Fibroblast of lung (primary cell): ENCODE results near the gene PFN1. TPM values are rescaled to one million over a fixed set of nuclear protein-coding genes. Genes with fewer than 3 reads are reported as not detected.

Experiments used
- DNase-seq, 2 donors: peaks; one replicate each; pipeline versions ENCODE4 v3.0.0 to v3.0.0-alpha.2; 2010; ENCODE audit warnings: low read depth in 2 of 2
- H2AFZ ChIP-seq: 2 replicates; pipeline ENCODE4 v1.5.1; 2012; ENCODE audit warnings: low read length, control low read depth, inconsistent platforms
- H3K27ac ChIP-seq: 2 replicates; pipeline ENCODE4 v1.5.1; 2011; ENCODE audit warnings: low read length, control low read depth; ENCODE audit not compliant: insufficient read depth
- H3K27me3 ChIP-seq: 2 replicates; pipeline ENCODE4 v1.5.1; 2011; ENCODE audit warnings: mild to moderate bottlenecking, low read length; ENCODE audit not compliant: control insufficient read depth, insufficient read depth
- H3K36me3 ChIP-seq: 2 replicates; pipeline ENCODE4 v1.5.1; 2011; ENCODE audit warnings: low read length; ENCODE audit not compliant: control insufficient read depth, insufficient read depth
- H3K4me1 ChIP-seq: 2 replicates; pipeline ENCODE4 v1.5.1; 2011; ENCODE audit warnings: low read length; ENCODE audit not compliant: control insufficient read depth, insufficient read depth; ENCODE audit errors: extremely low read depth
- H3K4me2 ChIP-seq: 2 replicates; pipeline ENCODE4 v1.5.1; 2011; ENCODE audit warnings: low read length, control low read depth; ENCODE audit not compliant: insufficient read depth; ENCODE audit errors: extremely low read depth
- H3K4me3 ChIP-seq, 4 experiments: fragments of 200-600 bp in 1 of 4; sonication (generic) in 1 of 4; replicated peaks in 1 of 4; 2 replicates each; pipeline ENCODE4 v1.5.1; 2011 to 2016; ENCODE audit warnings: low read length in 4 of 4, low read depth in 3 of 4, mild to moderate bottlenecking in 3 of 4, control low read depth in 2 of 4, inconsistent platforms in 1 of 4, mixed read lengths in 1 of 4; ENCODE audit not compliant: insufficient read depth in 1 of 4; ENCODE audit errors: control extremely low read depth in 1 of 4
- H3K79me2 ChIP-seq: 2 replicates; pipeline ENCODE4 v1.5.1; 2012; ENCODE audit warnings: mild to moderate bottlenecking, low read length, inconsistent platforms; ENCODE audit not compliant: control insufficient read depth, insufficient read depth
- H3K9ac ChIP-seq: 2 replicates; pipeline ENCODE4 v1.5.1; 2011; ENCODE audit warnings: mild to moderate bottlenecking, low read length, control low read depth; ENCODE audit not compliant: insufficient read depth
- H3K9me3 ChIP-seq: 2 replicates; pipeline ENCODE4 v1.5.1; 2012; ENCODE audit warnings: low read depth, low read length; ENCODE audit not compliant: control insufficient read depth, insufficient read depth
- H4K20me1 ChIP-seq: 2 replicates; pipeline ENCODE4 v1.5.1; 2011; ENCODE audit warnings: low read length; ENCODE audit not compliant: control insufficient read depth, insufficient read depth; ENCODE audit errors: extremely low read depth
- EZH2 ChIP-seq: IDR thresholded peaks from 2 replicates; pipeline ENCODE4 v1.5.1; 2012; ENCODE audit warnings: low read length, control low read depth, mild to moderate bottlenecking; ENCODE audit errors: missing control alignments
- polyA plus RNA-seq, 2 donors: library from polyadenylated mRNA; depleted of rRNA in 1 of 2; stranded (reverse) in 1 of 2; unstranded in 1 of 2; fragments of >200 nt; gene quantifications; 2 replicates each; pipeline ENCODE4 v1.2.1, GENCODE V29; 2011 to 2012; ENCODE audit warnings: missing spikeins in 1 of 2
- total RNA-seq: library from RNA; depleted of rRNA; stranded (reverse); fragments of >200 nt; gene quantifications from 2 replicates; pipeline ENCODE4 v1.2.1, GENCODE V29; 2014
- TF ChIP-seq, protein P1 (sequence below), 2 donors: IDR thresholded peaks in 1 of 2; conservative IDR thresholded peaks in 1 of 2; 1 replicate in 1 of 2; 2 replicates in 1 of 2; pipeline ENCODE4 v1.5.1; 2011 to 2012; ENCODE audit warnings: low read length in 2 of 2, control low read depth in 1 of 2, inconsistent platforms in 1 of 2, low read depth in 1 of 2, mild to moderate bottlenecking in 1 of 2

The PFN1 gene
- total and polyA plus RNA-seq, 2 donors (not counting 1 experiment from before 2014, with no cell fraction given), result 422 to 870 TPM

- TF ChIP-seq, protein P1, sequence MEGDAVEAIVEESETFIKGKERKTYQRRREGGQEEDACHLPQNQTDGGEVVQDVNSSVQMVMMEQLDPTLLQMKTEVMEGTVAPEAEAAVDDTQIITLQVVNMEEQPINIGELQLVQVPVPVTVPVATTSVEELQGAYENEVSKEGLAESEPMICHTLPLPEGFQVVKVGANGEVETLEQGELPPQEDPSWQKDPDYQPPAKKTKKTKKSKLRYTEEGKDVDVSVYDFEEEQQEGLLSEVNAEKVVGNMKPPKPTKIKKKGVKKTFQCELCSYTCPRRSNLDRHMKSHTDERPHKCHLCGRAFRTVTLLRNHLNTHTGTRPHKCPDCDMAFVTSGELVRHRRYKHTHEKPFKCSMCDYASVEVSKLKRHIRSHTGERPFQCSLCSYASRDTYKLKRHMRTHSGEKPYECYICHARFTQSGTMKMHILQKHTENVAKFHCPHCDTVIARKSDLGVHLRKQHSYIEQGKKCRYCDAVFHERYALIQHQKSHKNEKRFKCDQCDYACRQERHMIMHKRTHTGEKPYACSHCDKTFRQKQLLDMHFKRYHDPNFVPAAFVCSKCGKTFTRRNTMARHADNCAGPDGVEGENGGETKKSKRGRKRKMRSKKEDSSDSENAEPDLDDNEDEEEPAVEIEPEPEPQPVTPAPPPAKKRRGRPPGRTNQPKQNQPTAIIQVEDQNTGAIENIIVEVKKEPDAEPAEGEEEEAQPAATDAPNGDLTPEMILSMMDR (conservative IDR thresholded peaks at IDR 0.05 in 1 of 2, IDR thresholded peaks at IDR 0.05 in 1 of 2; ENCODE audit: low read depth in 1 of 2, low read length in 2 of 2), result no peak
- no peak for TF ChIP-seq EZH2
- Histone ChIP-seq H3K79me2 (no peaks in the 10 kb centered on the region), H3K9me3 (no peaks in the 10 kb centered on the region), H3K4me1 (no peaks in the 10 kb centered on the region), H4K20me1 (no peaks in the 10 kb centered on the region), H3K27ac (no peak overlapping the region), H3K4me3 (no peak overlapping the region), H3K4me2 (no peak overlapping the region), H3K36me3 (peaks cover 19% of the 10 kb centered on the region), H2AFZ (no peak overlapping the region), H3K27me3 (no peaks in the 10 kb centered on the region), H3K9ac (no peak overlapping the region)
- DNase-seq, result no peak
Measured at GRCh38 chr17:4897198-4897687, 51.1 kb downstream of the PFN1 start.

GRCh38 chr17:4896332-4897197 is 51.8 kb downstream of the PFN1 start:
- Histone ChIP-seq H3K4me3 (no peak overlapping the region), H3K79me2 (no peaks in the 10 kb centered on the region), H3K27ac (no peak overlapping the region), H3K4me2 (no peak overlapping the region), H3K9me3 (no peaks in the 10 kb centered on the region), H4K20me1 (no peaks in the 10 kb centered on the region), H3K4me1 (no peaks in the 10 kb centered on the region), H3K36me3 (peaks cover 22% of the 10 kb centered on the region), H3K9ac (no peak overlapping the region), H2AFZ (no peak overlapping the region), H3K27me3 (no peaks in the 10 kb centered on the region)
- TF ChIP-seq EZH2, result no peak
- TF ChIP-seq, protein P1 (conservative IDR thresholded peaks at IDR 0.05 in 1 of 2, IDR thresholded peaks at IDR 0.05 in 1 of 2; ENCODE audit: low read depth in 1 of 2, low read length in 2 of 2), result no peak
- no peak for DNase-seq

- no peak for DNase-seq
- Histone ChIP-seq H3K36me3 (peaks cover 25% of the 10 kb centered on the region), H2AFZ (no peak overlapping the region), H3K9me3 (no peaks in the 10 kb centered on the region), H3K27ac (no peak overlapping the region), H3K4me3 (no peak overlapping the region), H3K9ac (no peak overlapping the region), H3K4me2 (no peak overlapping the region), H3K79me2 (no peaks in the 10 kb centered on the region), H4K20me1 (no peaks in the 10 kb centered on the region), H3K27me3 (no peaks in the 10 kb centered on the region), H3K4me1 (no peaks in the 10 kb centered on the region)
- TF ChIP-seq, protein P1 (conservative IDR thresholded peaks at IDR 0.05 in 1 of 2, IDR thresholded peaks at IDR 0.05 in 1 of 2; ENCODE audit: low read depth in 1 of 2, low read length in 2 of 2), result no peak
- no peak for TF ChIP-seq EZH2
Measured at GRCh38 chr17:4895657-4896331, 52.5 kb downstream of the PFN1 start.
